OCI-LY7 (cell line): ENCODE measurements around the gene TRIM28.

Experiments used
- CTCF ChIP-seq: fragments of 200-600 bp; sonication (generic); conservative IDR thresholded peaks from 2 replicates; pipeline ENCODE4 v1.5.1; 2014; ENCODE audit warnings: mild to moderate bottlenecking, antibody characterized with exemption, low read length, moderate library complexity, mixed read lengths
- EZH2phosphoT487 ChIP-seq: fragments of 200-600 bp; sonication (generic); IDR thresholded peaks from 2 replicates; pipeline ENCODE4 v1.6.1; 2018; ENCODE audit warnings: low read depth, borderline replicate concordance, mild to moderate bottlenecking, mixed run types, antibody characterized with exemption, low read length, moderate library complexity, mixed read lengths

GRCh38 chr19:58579473-58580142, 35.7 kb downstream of the TRIM28 start:
- TF ChIP-seq CTCF: no peak
- TF ChIP-seq EZH2phosphoT487: no peak
